GM12873 (cell line): ENCODE data around the gene GALT.

Experiments
- TF ChIP-seq, protein P1 (sequence below): IDR thresholded peaks from 2 replicates; pipeline ENCODE4 v1.5.1; 2012; ENCODE audit warnings: low read depth, mild to moderate bottlenecking, moderate library complexity, low read length, control low read depth; ENCODE audit not compliant: insufficient read depth; ENCODE audit errors: missing control alignments

Gene GALT

DNA sequence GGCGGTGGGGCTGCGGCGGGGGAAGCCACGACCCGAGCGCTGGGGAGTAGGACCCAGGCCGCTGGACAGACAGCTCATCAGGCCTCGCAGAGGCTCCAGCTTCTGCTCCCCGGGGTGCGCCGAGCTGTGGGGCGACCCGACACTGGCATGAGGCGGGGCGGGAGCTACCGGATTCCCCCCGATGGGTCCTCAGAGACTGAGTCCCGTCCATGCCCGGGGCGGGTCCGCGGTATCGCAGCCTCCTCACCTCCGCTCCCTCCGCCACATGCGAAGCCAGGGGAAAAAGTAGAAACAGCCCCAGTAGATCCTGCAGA, 18.5 kb downstream of the GALT start:
- TF ChIP-seq, protein P1, sequence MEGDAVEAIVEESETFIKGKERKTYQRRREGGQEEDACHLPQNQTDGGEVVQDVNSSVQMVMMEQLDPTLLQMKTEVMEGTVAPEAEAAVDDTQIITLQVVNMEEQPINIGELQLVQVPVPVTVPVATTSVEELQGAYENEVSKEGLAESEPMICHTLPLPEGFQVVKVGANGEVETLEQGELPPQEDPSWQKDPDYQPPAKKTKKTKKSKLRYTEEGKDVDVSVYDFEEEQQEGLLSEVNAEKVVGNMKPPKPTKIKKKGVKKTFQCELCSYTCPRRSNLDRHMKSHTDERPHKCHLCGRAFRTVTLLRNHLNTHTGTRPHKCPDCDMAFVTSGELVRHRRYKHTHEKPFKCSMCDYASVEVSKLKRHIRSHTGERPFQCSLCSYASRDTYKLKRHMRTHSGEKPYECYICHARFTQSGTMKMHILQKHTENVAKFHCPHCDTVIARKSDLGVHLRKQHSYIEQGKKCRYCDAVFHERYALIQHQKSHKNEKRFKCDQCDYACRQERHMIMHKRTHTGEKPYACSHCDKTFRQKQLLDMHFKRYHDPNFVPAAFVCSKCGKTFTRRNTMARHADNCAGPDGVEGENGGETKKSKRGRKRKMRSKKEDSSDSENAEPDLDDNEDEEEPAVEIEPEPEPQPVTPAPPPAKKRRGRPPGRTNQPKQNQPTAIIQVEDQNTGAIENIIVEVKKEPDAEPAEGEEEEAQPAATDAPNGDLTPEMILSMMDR = no peak

DNA sequence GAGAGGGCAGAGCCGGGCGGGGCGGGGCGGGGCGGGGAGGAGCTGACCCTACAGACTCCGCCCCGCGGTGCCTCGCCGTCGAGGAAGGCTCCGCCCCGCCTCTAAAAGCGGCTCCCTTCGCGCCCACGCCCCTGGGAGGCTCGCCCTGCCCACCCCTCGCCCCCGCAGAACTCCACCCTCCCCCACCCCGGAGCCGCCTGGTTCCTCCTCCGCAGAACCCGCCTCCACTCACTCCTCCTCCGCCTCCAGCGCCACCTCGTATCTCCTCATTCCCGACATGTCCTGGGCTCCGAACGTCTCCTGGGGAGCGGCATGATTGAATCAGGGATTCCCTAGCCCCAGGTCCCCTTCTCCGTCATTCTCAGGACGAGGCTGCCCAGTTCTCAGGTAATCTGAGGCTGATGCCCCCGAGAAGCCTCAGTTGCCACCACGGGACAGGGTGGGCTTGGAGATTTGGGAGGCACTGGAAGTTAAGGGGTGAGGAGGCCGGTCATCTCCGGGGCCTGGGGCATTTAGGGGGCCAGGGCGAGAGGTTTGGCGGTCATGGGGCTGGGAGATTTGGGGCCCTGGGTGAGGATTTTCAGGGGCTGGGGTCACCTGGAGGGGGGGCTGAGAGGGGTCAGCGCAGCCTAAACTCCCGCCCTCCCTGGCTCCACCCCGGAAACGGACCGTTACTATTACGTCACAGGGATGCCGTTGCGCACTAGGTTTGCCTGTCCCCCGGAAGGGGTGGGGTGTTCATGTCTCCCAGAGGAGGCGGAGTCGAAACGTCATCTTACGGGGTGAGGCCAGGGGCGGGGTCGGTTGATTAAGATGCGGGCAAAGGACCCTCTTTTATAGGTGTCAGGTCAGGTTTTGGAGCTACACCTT, 19.1 kb downstream of the GALT start:
- TF ChIP-seq, protein P1 = no peak

DNA sequence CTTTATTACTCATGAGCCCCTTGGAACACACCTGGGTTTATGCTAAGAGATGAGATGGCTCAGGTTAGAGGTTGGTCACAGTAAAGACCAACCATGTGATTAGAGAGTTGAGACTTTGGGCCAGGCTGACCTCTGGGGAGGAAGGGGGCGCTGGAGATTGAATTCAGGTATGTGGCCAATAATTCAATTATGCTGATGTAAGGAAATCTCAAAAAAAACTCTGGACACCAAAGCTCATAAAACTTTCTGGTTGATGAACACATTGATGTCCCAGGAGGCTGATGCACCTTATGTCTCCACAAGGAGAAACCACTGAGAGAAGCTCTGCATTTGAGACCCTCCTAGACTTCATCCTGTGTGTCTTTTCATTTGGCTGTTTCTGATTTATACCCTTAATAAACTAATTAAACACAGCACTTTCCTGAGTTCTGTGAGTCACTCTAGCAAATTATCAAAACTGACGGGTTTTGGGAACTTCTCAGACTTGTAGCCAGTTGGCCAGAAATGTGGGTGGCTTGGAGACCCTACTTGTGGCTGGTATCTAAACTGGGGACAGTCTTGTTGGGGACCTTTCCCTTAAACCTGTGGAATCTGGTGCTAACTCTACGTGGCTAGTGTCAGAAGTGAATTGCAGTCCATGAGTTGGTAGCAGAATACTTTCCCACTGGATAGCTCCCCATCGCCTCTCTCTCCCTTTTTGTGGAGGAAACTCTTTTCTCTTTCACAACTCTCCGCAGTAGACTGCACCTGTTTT, 23.5 kb downstream of the GALT start:
- TF ChIP-seq, protein P1 = no peak

DNA sequence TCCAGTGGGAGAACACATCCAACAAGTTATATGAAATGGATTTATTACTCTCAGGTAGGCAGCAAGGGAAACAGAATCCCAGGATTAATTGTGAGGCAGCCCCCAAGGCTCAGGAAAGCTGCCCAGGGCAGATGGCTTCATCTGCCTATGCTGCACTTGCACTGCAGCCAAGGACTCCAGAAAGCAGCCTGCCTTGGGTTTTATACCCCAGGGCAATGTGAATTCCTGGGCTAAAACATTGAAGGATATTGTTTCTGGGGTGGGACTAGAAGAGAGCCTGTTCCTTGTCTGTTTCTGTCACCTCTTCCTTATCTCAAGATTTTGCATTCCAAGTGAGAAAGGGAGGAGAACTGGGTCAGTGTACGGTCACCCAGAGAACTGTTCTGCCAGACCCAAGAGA, 24.8 kb downstream of the GALT start:
- TF ChIP-seq, protein P1 = no peak

DNA sequence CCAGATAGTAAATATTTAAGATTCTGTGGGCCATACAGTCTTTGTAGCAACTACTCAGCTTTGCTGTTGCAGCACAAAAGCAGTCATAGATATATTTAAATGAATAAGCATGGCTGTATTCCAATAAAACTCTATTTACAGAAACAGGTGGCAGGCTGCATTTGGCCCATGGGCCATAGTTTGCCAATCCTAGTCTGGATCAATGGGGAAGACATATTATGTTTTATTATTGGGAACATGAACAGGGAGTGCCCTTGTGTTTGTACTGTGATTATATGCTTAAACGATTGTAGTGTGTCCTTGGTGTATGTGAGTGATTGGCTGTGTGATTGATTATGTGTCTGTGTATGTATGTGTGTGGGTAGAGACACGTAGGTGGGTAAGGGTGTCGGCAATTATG, 28.0 kb downstream of the GALT start:
- TF ChIP-seq, protein P1 = no peak

DNA sequence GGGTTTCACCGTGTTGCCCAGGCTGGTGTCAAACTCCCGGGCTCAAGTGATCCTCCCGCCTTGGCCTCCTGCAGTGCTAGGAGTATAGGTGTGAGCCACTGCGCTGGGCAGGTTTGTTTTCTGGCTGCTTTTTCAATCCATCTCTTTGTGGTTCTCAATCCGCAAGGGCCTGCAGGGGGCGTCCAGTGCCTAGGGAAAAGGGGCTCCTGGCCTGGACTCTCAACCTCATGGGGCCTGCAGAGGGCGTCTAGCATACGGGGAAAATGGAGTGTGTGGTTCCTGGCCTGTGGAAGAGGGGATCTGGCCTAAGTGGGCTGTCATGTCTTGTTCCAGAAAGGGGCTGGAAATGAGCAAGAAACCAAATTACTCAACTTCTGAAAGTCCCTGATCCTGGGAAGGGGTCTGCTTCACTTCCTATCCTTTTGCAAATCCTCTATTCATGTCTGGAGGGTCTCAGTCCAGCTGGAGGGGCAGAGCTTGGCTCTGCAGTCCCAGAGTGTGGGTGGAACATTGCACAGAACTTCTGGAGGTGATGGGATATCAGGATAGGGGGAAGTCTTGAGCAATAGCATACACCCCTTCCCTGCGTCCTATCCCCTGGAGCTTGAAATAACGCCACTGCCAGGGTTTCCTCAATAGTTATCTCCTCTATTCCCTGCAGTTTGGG, 28.7 kb downstream of the GALT start:
- TF ChIP-seq, protein P1 = peak; percentile 81

DNA sequence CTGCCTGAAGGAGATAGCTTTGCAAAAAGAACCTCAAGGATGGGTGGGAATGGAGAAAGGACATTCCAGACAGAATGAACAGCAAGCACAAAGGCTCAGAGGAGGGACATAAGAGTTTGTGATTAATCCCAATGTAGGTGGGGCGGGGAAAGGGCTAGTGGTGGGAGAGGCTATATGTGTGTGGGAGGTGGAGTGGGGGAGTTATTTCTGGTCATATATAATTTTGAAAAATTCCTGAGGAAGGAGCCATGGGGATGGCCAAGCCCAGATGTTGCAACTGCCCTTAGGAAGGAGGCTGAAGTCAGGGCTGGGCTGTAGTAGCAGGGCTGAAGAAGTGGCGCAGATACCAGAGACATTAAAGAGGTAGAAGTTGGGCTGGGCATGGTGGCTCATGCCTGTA, 29.4 kb downstream of the GALT start:
- TF ChIP-seq, protein P1 = no peak
